ENCODE results near the gene DOCK9.

DOCK9 gene

DNA sequence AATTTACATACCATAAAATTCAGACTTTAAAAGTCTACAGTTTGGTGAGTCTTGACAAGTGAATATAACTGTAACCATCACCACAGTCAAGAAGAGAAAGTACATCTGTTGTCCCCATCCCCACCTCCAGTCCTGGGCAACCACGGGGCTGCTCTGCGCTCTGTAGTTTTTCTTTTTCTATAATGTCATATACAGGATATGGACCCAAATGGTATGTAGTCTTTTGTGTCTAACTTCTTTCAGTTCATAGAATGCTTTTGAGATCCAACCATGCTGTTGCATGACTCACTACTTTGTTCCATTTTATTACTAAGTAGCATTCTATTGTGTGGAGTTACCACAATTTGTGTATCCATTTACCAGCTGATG is 103.9 kb downstream of the DOCK9 start:
- TF ChIP-seq, protein P1, sequence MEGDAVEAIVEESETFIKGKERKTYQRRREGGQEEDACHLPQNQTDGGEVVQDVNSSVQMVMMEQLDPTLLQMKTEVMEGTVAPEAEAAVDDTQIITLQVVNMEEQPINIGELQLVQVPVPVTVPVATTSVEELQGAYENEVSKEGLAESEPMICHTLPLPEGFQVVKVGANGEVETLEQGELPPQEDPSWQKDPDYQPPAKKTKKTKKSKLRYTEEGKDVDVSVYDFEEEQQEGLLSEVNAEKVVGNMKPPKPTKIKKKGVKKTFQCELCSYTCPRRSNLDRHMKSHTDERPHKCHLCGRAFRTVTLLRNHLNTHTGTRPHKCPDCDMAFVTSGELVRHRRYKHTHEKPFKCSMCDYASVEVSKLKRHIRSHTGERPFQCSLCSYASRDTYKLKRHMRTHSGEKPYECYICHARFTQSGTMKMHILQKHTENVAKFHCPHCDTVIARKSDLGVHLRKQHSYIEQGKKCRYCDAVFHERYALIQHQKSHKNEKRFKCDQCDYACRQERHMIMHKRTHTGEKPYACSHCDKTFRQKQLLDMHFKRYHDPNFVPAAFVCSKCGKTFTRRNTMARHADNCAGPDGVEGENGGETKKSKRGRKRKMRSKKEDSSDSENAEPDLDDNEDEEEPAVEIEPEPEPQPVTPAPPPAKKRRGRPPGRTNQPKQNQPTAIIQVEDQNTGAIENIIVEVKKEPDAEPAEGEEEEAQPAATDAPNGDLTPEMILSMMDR (IDR thresholded peaks at IDR 0.05; ENCODE audit: low read depth, low read length): no peak
- no peak overlapping the region for H3K4me3 ChIP-seq (ENCODE audit: low read depth, low read length)

DNA sequence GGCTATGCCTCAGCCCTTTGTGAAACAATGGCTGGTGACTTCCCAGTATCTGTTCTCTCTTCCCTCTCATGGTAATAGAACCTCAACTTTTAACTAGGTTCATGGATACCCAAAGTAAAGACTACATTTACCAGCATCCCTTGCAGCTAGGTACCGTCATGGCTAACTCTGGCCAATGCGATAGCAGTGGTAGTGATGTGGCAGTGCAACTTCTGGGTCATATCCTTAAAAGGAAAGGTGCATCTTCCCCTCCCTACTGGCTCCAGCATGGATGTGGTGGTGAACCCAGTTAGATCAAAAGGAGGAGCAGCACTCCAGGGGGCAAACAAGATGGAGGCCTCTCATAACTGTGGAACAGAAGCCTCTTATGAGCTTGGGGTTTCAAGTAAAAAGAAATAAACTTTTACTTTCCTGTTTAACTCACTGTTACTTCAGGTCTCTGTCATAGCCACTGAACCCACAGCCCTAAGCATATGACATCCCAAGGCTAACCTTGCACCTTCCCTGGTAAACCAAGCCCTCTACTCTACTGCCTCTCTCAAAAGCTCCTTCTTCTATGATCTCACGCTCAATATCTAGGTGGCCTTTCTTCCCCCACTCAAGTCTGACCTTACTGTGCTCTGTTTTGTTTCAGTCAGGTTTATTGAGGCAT is 104.4 kb downstream of the DOCK9 start:
- H3K4me3 ChIP-seq (ENCODE audit: low read depth, low read length): no peak overlapping the region
- TF ChIP-seq, protein P1 (IDR thresholded peaks at IDR 0.05; ENCODE audit: low read depth, low read length): no peak

DNA sequence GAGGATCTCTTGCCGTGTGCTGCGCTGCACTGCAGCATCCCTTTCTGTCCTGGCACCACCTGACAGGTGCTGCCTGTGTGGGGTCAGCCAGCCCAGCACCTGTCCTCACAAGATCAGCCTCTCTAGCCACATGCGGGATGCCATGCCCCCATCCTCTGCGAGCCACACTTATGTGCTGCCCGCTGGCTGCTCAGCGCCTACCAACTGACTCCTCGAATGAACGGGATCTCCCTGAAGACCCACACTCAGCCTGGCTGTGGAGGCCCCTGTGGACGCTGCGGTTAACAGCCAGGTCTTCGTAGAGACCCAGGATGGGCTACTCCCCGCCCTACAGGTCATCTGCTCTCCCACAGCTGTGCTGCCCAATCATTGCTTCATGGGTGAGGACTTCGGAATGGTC is 106.1 kb downstream of the DOCK9 start:
- no peak overlapping the region for H3K4me3 ChIP-seq (ENCODE audit: low read depth, low read length)
- TF ChIP-seq, protein P1 (IDR thresholded peaks at IDR 0.05; ENCODE audit: low read depth, low read length): no peak

DNA sequence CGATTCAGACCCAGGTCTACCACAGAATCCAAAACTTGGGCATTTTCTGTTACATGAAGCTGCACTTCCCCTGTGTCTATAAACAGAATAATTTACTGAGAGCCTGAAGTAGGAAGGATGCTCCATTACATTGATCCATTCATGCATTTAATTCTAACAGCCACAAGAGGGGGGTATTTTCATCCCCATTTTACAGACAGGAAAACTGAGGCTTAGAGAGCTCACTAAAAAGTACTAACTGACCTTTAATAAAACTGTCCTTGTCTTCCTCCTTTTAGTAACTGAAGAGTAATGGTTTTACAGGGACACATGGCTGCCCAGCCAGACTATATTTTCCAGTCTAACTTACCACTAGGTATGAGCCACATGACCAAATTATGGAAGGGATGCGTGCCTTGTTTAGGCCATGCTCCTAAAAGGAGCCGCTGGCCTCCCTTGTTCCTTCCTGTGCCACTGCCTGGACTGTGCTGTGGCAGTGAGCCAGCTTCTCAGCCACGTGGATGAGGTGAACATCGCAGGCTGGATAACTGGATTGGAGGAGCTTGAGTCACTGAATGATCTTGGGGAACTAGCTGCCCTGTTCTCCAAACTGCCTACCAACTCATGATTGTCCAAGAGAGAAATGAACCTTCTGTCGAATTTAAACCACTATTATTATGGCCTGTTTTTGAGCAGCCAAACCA is 108.3 kb downstream of the DOCK9 start:
- TF ChIP-seq, protein P1 (IDR thresholded peaks at IDR 0.05; ENCODE audit: low read depth, low read length): no peak
- no peak overlapping the region for H3K4me3 ChIP-seq (ENCODE audit: low read depth, low read length)

DNA sequence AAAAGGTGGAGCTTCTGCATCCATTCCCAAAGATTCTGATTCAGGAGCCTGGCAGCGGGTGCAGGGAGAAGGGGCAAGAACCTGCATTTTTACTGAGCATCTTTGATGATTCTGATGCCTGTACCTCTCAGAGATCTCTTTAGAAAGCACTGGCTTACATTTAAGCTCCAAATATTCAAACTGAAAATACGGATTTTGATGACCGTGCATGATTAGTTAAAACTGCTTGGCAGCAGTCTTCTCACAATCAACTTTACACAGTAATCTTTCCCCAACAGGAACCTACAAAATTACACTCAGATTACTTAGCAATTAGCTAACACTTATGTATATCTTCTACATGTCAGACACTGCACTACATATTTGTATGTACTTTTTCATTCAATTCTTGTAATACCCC is 108.9 kb downstream of the DOCK9 start:
- TF ChIP-seq, protein P1 (IDR thresholded peaks at IDR 0.05; ENCODE audit: low read depth, low read length): no peak

DNA sequence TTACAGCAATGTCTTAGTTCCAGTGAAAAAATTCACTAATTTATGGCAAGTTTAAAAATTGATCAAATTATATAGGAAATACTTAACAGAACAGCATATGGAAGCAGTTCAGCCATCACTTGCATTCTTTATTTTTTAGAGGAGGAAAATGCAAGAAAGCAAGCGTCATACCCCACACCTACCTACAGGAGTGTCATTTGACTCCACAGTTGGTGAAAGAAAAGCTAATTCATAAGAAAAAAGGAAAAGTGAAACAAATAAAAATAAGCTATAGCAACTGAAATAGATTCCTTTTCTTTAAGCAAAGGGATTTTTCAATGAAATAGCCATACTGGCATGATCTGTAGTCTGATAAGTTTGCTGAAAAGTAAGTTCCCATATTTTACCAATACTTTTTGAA is 111.0 kb downstream of the DOCK9 start:
- TF ChIP-seq, protein P1 (IDR thresholded peaks at IDR 0.05; ENCODE audit: low read depth, low read length): no peak
- no peak overlapping the region for H3K4me3 ChIP-seq (ENCODE audit: low read depth, low read length)

More for the DNA sequence above, 108.9 kb downstream of the DOCK9 start:
- H3K4me3 ChIP-seq (ENCODE audit: low read depth, low read length): no peak overlapping the region

DNA sequence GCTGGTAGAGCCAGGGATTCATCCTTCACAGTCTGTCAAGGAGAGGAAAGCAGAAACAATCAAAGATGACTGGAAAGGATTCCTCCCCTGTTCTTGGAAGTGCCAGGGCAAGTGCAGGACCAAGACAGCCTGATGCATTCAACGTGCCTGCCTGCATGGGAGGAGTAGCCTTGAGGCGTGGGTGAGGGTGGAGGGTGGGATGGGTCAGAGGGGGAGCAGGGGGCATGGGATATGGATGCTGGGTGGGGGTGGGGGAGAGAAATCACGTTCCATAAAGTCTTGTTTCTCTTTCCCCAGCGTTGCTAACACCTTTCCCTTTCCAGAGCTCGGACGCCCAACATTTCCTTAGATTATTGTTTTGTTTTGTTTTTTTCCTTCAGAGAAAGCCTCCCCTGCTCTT is 117.4 kb downstream of the DOCK9 start:
- no peak overlapping the region for H3K4me3 ChIP-seq (ENCODE audit: low read depth, low read length)

More for the DNA sequence above, 117.4 kb downstream of the DOCK9 start:
- TF ChIP-seq, protein P1 (IDR thresholded peaks at IDR 0.05; ENCODE audit: low read depth, low read length): no peak

Data from WI38 (cell line).